GM21529 (cell line): ENCODE results near the gene SLC9B1.

ENCODE experiments used
- ATAC-seq: cut with Tn5 transposase; IDR thresholded peaks from one replicate; pipeline ENCODE4 v1.9.1; 2021; ENCODE audit not compliant: unreplicated experiment

SLC9B1 gene, protein sequence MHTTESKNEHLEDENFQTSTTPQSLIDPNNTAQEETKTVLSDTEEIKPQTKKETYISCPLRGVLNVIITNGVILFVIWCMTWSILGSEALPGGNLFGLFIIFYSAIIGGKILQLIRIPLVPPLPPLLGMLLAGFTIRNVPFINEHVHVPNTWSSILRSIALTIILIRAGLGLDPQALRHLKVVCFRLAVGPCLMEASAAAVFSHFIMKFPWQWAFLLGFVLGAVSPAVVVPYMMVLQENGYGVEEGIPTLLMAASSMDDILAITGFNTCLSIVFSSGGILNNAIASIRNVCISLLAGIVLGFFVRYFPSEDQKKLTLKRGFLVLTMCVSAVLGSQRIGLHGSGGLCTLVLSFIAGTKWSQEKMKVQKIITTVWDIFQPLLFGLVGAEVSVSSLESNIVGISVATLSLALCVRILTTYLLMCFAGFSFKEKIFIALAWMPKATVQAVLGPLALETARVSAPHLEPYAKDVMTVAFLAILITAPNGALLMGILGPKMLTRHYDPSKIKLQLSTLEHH

DNA sequence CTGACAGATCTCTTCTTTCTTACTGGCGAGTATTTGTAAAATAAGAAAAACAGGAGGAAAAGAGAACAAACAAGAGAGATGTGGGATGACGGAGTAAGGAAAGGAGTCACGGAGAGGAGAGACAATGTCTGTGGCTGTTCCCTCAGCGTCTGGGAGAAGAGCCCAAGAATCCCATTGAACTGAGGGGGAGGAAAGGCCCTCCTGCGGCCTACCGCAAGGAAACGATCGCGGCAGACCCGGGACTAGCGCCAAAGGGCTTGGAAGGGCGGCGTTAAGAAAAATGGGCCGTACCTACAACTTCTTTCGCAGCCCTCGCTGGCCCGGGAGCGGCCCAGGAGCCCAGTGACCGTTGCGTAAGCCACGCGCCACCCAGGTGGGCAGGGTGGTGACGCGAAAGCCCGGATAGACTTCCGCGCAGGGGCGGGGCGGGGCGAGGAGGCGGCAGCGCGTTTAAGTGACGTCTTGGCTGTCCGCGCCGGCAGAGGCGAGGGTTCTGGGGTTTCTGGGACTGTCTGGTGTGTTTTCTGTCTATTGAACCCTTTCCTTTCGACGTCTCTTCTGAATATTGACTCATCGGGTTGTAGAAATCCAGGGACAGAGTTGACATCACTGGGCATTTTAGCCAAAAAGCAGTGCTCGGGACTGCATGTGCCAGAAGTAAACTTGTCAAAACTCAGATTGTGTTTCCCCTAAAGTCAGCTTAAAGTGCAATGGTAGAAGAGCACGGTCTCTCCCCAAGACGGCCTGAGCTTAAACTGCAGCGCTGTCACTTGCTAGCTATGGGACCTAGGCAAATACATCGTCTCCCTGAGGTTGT lies at the start of gene SLC9B1:
Gene SLC9B1 (minus strand): TSS at position 398 of the 817 bp plus-strand sequence. CDS start 27,994 bp downstream, outside the sequence.
- ATAC-seq, result peak; percentile 99

DNA sequence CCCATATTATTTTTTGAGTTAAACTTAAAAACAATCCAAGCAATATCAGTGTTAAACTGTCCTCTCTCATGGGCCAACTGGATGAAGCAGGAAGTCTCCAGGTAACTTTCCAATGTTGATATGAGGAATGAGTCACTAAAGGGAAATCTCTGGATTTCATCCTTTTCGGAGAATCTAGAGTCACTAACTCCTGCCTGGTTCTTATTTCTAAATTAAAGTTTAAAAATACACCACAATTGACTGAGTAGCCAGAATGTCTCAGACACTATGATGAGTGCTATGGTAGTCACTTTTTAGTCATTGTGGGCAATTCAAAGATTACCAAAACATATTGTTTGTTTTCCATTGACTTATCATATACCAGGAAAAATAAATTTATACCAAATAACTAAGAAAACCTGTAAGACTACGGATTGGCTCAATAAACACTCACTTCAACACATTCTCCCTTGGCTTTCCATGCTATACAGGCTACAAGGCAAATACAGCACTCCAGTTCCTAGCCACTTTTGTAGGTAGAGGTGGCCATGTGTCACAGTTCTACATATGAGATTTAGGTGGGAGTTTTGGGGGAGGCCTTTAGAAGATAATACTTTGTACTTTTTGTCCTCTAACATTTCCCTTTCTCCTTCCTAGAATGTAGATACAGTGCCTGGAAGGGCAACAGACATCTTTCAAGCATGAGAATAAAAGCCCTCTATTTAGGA lies 48.5 kb upstream of the SLC9B1 start:
- no peak for ATAC-seq

DNA sequence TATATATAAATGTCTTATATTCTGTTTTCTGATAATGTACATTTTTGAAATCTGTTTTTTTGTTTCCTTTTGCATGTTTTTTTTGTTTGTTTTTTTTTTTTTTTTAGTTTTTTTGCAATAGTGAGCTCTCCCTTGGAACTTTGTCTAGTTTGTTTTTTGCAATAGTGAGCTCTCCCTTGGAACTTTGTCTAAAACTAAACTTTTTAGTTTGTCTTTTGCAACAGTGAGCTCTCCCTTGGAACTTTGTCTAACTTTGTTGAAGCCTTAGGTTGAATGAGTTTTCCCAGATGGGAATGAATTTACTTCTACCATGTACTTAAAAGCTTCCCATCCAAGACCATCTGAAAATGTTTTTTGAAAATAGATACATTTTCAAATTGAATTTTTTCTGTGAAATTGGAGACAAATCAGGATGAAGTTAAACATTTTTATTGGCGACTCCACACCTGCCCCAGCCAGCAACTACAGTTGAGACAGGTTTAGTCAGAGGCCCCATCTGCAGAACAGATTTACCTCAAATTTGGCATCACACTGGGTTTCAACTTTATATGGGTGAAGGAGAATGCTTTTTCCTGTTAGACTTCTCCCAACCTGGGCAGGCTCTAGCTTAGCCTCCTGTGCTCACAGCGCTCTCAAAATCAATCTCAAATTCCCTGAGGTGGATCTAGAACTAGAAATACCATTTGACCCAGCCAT lies 41.1 kb upstream of the SLC9B1 start:
- no peak for ATAC-seq

DNA sequence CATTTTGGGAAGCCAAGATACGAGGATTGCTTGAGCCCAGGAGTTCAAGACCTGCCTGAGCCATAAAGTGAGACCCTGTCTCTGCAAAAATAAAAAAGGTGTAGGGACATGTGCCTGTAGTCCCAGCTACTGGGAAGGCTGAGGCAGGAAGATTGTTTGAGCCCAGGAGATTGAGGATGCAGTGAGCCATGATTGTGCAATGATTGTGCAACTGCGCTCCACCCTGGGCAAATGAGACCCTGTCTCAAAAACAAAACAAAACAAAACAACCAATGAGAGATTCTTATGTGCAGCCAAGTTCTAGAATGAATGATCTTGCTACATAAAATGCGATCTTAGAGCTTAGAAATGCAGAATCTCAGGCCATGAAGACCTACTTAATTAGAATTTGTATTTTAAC lies 34.5 kb upstream of the SLC9B1 start:
- ATAC-seq, result no peak

DNA sequence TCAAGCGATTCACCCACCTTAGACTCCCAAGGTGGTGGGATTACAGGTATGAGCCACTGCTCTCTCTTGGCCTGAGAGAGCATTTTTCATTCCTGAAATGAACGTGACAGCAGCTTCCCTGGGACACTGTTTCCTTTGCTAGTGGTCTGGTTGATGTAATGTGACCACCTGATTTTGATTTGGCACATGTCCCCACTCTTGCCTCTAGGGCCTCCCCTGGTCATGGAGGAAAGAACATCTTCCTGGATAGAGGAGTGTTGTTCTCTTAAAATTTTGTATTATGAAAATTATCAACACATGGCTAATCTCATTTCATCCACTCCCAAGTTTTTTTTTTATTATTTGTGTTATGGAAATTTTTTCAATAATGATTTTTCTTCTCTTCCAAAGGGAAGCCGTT lies 33.3 kb upstream of the SLC9B1 start:
- ATAC-seq, result no peak

DNA sequence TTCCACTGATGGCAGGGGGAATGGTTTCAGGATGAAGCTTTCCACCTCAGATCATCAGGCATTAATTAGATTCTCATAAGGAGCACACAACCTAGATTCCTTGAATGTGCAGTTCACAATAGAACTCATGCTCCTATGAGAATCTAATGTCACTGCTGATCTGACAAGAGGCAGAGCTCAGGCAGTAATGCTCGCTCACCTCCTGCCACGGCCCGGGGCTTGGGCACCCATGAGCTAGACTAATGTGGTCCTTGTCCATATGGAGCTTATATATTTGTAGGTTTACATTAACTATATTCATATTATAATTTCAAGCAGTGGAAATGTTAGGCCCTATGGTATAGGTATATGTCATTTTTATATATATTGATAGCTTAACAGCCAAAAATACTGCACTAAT lies 32.6 kb upstream of the SLC9B1 start:
- no peak for ATAC-seq

DNA sequence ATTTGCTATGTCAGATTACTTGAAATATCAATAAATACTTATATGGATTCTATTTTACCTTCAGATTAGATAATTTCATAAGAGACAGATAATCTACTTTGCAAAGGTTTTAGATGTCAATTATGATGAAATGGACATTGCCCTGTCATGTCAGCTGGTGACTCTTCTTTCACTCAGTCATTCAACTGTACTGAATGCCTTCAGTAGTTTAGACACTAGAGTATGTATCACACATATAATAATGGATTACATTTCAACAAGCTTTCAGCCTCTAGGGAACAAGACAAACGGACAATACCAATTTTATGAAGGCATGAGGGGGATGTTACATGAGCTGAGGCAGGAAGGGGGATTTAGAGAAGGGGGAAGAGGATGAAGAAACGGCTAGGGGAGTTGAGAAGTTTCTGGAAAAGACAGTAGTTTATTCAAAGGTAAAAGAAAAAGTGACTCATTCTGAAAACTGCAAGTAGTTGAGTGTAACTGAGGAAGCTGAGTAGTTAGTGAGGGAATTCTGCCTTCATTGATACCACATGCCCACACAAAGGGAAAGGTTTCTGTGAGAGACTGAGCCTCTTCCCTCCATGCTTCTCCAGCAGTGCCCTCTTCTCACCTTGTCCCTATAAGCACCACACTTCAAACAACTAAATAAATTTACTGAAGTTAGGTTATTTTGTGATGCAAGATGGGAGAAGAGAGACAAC lies 31.4 kb upstream of the SLC9B1 start:
- no peak for ATAC-seq

DNA sequence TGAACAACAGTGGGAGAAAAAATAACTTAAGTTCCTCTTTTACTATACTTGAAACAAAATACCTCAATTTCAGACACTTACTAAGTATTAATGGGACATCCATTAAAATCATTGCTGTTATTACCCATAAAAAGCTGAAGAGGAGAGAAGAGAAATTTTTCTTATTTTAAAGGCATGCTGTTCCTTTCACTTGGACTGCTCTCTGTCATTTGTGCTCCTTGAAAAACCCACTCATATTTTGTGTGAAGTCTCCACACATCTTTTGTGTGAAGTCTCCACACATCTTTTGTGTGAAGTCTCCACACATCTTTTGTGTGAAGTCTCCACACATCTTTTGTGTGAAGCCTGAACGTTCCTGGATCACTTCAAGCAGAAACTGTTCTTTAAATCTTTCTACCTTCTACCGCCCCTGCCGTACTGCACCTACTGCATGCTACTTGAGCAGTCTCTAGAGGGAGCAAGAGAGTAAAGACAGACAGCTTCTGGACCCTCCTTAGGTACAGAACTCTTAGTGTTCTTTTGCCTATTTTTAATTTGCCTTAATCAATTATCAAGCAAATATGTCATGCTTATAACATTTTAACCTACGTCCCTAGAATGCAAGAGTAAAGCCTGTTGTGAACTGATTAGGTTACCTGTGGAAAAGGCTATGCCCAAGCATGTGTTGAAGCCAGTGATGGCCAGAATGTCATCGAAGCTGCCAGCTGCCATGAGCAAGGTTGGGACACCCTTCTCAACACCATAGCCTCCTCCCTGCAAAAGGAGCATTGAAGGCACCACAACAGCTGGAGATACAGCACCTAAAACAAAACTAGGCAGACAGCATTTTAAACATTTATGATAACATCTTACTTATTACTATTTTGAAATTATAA lies 27.1 kb upstream of the SLC9B1 start:
- peak; percentile 94 for ATAC-seq

DNA sequence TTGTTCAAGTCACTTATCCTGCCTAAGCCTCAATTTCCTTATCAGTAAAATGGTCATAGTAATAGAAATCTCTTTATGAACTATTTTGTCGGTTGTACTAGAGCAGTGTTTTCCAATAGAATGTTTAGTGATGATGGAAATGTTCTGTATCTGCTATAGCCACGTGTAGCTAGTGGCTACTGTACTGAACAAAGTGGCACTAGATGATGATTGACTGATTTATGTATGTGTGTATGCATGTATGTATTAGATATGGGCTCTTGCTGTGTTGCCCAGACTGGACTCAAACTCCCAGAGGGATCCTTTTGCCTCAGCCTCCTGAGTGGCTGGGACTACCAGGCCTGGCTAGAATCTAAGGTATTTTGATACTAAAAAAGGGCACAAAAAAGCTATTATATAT lies 24.7 kb upstream of the SLC9B1 start:
- no peak for ATAC-seq

DNA sequence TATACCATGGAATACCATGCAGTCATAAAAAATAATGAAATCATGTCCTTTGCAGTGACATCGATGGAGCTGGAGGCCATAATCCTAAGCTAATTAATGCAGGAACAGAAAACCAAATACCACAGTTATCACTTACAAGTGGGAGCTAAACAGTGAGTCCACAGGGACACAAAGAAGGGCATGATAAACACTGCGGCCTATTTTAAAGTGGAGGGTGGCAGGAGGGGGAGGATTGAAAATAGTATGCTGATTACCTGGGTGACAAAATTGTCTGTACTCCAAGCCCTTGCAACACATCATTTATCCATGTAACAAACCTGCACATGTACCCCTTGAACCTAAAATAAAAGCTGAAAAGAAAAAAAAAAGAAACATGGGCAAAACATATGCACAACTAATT lies 16.7 kb upstream of the SLC9B1 start:
- ATAC-seq, result no peak

DNA sequence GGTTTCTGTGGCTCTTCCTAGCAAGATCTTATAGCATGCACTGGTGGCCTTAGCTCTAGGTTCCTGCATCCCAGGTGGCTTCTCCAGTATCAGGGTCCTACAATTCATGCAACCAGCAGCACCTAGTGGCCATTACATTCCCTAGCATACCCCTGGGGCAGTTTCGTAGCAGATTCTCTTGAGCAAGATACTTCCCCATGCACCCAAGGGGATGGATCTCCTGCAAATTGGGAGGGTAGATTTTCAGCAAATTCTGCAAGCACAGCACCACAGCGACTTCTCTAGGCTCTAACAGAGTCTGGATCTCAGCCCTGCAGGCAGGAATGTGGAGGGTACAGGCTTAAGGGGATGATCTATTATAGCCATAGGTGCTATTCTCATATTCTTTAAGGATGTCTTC lies 13.1 kb upstream of the SLC9B1 start:
- peak; percentile 88 for ATAC-seq

DNA sequence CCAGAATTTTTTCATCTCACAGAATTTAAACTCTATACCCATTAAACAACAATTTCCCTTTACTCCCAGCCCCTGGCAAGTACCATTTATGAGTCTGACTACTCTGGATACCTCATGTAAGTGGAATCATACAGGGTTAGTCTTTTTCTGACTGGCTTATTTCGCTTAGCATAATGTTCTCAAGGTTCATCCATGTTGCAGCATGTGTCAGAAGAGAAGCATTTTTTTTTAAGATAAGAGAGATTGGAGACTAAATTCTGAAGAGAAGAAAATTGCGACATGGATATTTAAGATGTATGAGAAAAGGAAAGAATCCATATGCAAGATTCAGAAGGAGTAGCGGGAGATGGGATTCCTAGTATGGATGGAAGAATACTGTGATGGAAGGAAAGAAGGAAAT lies 11.3 kb upstream of the SLC9B1 start:
- ATAC-seq, result no peak

DNA sequence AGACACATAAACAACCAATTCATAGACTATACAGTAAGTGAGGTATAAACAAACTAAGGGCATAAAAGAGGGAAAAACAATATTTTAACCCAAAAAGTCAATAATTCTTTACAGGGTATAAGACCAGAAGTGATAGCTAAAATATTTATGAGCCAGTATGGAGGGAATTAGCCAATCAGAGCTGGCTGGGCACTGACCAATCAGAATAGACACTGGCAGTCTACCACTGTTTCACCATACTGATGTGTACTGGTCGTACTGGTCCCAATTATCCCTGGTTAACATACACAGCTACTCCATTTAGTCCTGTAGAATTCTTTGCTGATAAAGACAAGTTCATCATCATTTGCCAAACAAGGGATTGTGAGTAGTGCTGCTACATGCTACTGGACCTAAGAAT lies 9.8 kb upstream of the SLC9B1 start:
- no peak for ATAC-seq

DNA sequence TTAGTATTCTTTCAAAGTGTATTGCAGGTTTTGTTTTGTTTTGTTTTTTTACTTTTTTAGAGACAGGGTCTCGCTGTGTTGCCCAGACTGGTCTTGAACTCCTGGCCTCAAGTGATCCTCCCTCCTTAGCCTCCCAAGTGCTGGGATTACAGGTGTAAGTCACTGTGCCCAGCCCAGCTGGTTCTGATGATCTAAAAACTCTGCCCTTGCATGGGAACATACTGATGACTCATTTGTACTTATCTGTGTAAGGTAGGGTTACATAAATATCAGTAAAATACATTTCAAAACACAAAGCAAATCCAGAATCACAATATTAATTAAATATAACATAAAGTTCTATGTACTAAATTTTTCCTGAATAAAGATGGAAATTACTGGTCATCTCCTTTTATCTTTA lies 7.4 kb upstream of the SLC9B1 start:
- no peak for ATAC-seq

DNA sequence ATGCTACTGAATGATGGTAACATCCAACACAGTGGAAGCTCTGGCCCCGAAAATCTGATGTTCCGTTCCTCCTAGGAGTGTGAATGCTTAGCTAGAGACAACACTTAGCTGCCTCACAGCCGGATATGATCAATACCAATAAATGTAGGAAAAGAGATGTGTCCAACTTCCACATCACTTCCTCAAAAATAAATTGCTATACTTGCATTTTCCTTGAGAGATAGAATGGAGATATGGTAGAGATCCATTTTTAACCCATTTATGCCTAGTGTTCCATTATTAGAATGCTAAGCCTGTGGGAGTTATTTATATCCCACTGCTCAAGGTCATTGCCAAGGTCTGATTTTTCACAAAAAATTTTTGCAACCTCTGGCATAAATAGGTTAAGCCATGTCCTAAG lies 5.5 kb upstream of the SLC9B1 start:
- ATAC-seq, result no peak

DNA sequence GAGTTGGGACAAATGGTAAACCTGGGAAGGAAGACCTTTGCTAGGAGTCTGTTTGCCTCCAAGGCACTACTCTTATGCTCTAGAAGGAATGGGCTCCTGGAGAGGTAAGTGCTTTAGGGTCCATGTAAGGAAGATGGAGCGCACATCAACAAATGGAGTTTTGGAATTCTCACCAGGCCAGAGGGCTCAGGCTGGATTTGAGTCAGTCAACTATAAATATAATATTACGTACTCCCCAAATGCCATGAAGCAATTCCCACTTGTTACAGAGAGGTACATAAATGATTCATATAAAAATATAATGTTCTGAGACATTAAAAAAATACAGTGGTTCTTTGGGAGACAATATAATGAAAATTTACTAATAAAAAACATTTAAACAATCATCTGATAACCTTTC lies 1.6 kb upstream of the SLC9B1 start:
- ATAC-seq, result no peak

DNA sequence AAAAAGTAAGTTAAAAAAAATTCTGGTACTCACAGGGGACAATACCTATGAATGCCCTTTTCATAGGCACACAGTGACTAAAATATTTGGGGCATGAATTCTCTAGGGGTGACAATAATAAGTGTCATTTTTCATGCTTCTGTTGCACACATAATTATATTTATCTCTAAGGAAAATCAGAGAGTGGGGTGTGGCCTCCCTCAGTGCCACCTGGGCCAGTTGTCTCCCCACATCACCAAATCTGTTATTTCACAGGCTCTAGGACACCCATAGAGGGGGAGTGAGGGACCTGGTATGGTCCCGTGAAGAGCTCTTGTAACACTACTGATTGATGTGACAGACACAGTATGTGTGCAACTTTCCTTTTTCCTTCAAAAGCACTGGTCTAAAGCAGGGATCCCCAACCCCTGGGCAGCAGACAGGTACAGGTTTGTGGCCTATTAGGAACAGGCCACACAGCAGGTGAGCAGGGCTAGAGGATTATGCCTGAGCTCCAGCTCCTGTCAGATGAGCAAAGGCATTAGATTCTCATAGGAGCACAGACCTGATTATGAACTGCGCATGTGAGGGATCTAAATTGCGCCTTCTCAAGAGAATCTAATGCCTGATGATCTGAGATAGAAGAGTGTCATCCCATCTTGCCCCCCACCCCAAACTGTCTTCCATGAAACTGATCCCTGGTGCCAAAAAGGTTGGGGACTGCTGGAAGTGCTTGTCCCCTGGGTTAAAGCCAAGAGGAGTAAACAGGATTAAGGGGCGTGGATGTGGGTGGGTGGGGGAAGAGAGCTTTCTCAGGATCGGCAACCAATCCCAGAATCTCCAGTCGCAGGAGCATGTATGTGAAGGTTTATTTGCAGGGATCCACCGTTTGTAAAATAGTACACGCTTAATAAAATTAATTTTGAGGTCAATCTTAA lies 856 bp downstream of the SLC9B1 start:
- ATAC-seq, result no peak

DNA sequence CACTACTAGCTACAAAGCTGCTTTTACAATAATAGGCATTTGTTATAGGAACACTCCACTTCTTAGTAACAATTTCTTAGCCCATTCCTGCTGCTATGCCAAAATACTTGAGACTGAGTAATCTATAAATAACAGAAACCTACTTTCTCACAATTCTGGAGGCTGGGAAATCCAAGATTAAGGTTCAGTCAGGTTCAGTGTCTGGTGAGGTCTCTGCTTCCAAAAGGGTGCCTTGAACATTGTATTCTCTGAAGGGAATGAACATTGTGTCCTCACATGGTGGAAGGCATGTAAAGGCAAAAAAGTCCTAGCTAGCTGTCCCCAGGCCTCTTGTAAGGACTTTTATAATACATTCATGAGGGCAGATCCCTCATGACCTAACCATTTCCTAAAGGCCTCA lies 7.0 kb downstream of the SLC9B1 start:
- no peak for ATAC-seq
